DND-41 (cell line): Measurements from ENCODE around the gene TGFB1.

ENCODE experiments used
- EZH2 ChIP-seq: IDR thresholded peaks from 3 replicates; pipeline ENCODE4 v1.6.1; 2012; ENCODE audit warnings: borderline replicate concordance, low read depth, mild to moderate bottlenecking, moderate library complexity, low read length, inconsistent platforms; ENCODE audit not compliant: severe bottlenecking
- TF ChIP-seq, protein P1 (sequence below): IDR thresholded peaks from 2 replicates; pipeline ENCODE4 v1.5.1; 2012; ENCODE audit warnings: borderline replicate concordance, low read length, moderate library complexity, mild to moderate bottlenecking; ENCODE audit not compliant: poor library complexity, severe bottlenecking; ENCODE audit errors: extremely low read depth

DNA sequence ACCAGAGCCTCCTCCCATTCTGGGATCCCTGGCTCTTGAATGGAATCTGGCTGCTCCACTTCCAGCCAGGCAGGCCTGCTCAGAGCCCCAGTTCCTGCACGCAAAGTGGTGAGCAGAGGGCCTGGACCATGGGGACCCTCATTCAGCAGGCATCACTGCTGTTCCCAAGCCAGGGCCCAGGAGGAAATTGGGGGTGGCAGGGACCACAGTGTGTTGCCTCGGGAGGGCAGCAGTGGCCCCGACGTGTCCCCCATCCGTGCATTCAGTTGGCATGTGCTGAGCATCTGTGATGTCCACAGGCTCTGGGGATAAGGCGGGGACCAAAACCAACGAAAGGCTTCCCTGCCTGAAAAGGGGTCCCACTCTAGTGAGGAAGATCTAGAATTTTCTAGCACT is 32.5 kb downstream of the TGFB1 start:
- TF ChIP-seq, protein P1, sequence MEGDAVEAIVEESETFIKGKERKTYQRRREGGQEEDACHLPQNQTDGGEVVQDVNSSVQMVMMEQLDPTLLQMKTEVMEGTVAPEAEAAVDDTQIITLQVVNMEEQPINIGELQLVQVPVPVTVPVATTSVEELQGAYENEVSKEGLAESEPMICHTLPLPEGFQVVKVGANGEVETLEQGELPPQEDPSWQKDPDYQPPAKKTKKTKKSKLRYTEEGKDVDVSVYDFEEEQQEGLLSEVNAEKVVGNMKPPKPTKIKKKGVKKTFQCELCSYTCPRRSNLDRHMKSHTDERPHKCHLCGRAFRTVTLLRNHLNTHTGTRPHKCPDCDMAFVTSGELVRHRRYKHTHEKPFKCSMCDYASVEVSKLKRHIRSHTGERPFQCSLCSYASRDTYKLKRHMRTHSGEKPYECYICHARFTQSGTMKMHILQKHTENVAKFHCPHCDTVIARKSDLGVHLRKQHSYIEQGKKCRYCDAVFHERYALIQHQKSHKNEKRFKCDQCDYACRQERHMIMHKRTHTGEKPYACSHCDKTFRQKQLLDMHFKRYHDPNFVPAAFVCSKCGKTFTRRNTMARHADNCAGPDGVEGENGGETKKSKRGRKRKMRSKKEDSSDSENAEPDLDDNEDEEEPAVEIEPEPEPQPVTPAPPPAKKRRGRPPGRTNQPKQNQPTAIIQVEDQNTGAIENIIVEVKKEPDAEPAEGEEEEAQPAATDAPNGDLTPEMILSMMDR: no peak
- no peak for TF ChIP-seq EZH2
